HG03558 (cell line): ENCODE measurements around the gene MICAL3.
A peak's percentile ranks its signal among the peaks of the same experiment; 100 is the strongest.

ENCODE experiments used
- ATAC-seq: cut with Tn5 transposase; IDR thresholded peaks from one replicate; pipeline ENCODE4 v1.9.1; 2021; ENCODE audit warnings: moderate number of reproducible peaks; ENCODE audit not compliant: unreplicated experiment; ENCODE audit errors: extremely low read depth

Gene MICAL3

GRCh38 chr22:17807578-17808410 is 216.6 kb downstream of the MICAL3 start:
- no peak for ATAC-seq

GRCh38 chr22:17807086-17807485 is 217.3 kb downstream of the MICAL3 start:
- ATAC-seq = no peak

GRCh38 chr22:17806437-17806836 is 217.9 kb downstream of the MICAL3 start:
- no peak for ATAC-seq

- no peak for ATAC-seq
Measured at GRCh38 chr22:17804331-17805080, 219.9 kb downstream of the MICAL3 start.

GRCh38 chr22:17803609-17804270 is 220.6 kb downstream of the MICAL3 start:
- ATAC-seq = no peak

- no peak for ATAC-seq
Measured at GRCh38 chr22:17802822-17803221, 221.5 kb downstream of the MICAL3 start.

DNA sequence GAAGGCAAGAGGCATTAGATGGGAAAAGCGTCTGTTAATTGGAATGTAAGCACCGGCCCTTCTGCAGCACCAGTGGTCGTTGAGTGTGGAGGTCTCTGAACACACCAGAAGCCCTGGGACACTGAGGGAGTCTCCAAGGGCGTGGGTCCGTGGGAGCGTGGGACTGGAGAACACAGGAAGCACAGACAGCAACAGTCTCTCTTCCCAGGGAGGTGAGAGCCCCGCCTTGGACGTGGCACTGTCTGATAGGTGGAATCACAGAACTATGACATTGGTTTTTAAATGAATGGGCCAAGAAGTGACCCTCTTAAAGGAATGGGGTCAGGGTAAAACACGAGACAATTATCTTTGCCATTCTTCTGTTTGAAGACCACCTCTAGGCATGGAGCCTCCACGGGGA is 221.9 kb downstream of the MICAL3 start:
- no peak for ATAC-seq

DNA sequence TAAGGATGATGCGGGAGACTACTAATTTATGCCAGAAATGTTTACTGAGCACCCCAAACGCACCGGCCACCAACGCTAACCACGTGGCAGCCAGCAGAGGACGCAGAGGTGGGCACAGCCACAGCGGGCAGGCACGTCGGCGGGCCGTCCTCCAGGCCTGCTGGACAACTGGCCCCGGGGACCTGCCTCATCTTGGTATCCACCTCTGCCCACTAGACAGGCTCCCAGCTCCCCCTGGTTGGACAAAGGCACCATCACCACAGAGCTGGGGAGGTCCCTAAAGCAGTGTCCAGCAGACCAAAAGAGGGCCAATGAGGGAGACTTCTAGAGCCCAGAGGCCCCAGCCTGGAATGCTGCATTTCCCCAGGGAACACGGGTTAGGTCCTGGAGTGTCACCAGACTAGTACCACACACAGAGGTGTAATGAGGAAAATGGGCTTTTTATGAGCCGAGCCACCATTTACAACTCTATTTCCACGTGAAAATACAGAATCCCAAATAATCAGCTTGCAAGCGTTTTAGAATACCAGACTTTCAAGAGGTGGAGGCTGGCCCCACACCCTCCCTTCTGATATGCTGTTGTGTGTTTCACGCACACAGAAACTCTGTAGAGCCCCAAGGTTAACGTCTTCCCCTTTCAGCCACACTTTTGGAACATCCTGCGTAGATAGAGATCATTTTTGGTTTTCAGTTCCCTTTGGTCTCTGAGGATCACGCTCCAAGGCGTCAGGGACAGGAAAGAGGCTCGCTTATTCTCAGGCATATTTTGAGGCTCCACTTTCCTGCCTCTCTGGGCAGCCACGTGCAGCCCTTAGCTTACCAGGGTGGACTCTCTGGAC is 226.4 kb downstream of the MICAL3 start:
- ATAC-seq = peak; percentile 27

DNA sequence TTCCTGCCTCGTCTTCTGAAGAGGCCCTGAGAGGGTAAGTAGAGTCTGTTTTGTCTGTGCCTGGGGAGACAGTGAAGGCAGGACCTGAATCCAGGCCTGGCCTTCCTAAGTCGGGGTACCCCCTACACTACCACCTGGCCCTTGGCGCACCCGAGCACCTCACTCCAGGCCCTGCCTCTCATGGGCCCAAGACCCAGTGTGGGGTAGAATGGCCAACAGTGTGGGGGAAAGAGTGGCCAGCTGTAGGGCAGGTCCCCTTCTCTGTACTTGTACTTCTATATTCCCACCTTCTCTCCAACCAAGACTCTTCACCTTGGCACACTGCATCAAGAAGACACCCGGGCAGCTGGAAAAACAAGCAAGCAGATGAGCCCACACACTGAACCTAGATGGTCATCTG is 227.7 kb downstream of the MICAL3 start:
- ATAC-seq = no peak

- ATAC-seq = no peak
Measured at GRCh38 chr22:17795661-17796548, 228.5 kb downstream of the MICAL3 start.

DNA sequence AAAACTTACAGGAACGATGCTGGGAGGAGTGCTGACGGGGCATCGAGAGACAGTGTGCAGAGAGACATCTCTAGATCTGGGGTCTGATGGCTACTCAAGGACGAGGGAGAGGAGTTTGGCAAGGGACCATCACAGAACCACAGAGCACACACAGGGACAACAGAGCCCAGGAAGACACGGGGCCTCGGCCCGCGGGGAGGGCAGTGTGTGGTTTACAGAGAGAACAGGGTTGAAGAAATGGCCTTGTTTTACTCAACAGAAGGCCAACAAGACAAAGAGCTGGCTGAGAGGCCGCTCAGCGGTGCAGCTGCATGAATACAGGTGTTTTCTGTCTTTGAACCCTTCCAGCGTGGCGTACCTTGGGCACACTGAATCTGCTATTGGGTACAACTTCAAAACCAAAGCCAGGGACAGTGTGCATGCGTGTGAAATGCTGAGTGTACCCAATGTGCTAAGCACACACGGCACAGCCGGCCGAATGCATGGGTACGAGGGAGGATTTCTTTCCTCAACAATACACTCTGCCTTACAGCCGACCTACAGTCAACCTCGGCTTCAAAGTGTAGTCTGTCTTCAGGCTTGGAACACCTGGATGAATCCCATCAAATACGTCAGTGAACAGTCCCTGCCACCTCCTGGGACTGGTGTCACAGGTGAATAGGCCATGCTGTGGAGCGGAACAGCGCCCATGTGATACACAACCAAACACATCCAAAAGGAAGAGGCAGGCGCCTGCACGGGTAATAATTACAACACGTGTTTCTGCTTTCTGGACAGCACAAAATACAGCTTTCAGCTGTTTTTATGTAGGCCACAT is 229.4 kb downstream of the MICAL3 start:
- no peak for ATAC-seq

DNA sequence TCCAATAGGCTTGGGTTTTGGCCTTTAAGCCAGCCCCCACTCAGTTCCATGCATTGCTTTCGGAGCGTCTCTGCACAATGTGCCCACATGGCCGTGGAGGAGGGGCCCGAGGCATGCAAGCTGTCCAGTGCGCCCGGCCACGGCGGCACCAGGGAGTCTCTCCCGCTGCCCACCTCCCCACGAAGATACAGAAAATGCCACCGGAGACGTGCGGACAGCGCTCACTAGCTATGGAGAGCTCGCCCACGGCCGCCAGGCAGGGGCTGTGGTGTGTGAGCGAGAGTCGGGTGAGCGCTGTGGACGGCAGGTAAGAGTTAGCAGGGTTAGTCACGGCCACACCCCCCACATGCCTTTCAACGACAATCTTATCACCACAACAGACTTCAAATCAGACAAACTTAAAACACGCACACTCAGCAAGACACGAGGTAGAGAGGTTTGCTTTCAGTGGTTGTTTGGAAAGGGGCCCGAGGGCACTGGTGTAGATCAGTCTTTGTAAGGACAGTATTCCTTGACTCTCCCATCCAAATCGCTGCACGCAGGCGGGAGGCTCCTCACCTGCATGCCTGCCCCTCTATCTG is 231.4 kb downstream of the MICAL3 start:
- no peak for ATAC-seq

DNA sequence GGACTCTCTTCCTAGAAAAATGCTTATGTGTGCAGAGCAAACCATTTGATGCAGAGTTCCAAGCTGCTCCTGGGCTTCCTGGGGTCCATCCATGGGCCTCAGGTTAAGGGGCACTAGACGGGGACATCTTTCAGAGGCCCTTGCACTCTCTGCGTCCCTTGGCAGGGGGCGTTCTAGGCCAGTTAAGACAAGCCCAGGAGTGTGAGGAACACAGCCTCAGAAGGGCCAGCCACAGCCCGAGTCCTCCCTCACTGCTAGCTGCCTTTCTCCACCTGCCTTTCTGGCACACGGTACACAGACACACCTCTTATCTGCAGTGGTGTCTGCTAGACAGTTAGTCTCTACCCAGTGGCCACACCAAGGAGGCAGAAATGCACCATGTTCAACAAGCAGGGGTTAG is 232.1 kb downstream of the MICAL3 start:
- no peak for ATAC-seq

- ATAC-seq = no peak
Measured at GRCh38 chr22:17791196-17791595, 233.2 kb downstream of the MICAL3 start.

GRCh38 chr22:17789379-17790200 is 234.8 kb downstream of the MICAL3 start:
- no peak for ATAC-seq

GRCh38 chr22:17788528-17789378 is 235.6 kb downstream of the MICAL3 start:
- no peak for ATAC-seq
